Spinal cord (tissue), 10 donors: ENCODE results near the gene TARS2. TPM values are rescaled to one million over a fixed set of nuclear protein-coding genes. Genes with fewer than 3 reads are reported as not detected.

Source experiments
- DNase-seq, 6 donors: peaks; one replicate each; pipeline versions ENCODE4 v3.0.0 to v3.0.0-alpha.2; 2013 to 2015; ENCODE audit warnings: low spot score in 6 of 6, low read depth in 4 of 6
- H3K27ac ChIP-seq: one replicate; pipeline ENCODE4 v1.5.1; 2013; ENCODE audit warnings: low read depth, low read length, control low read depth
- H3K27me3 ChIP-seq: one replicate; pipeline ENCODE4 v1.6.1; 2013; ENCODE audit warnings: low read length; ENCODE audit not compliant: control insufficient read depth, insufficient read depth
- H3K36me3 ChIP-seq: one replicate; pipeline ENCODE4 v1.6.1; 2013; ENCODE audit warnings: low read length; ENCODE audit not compliant: control insufficient read depth, insufficient read depth
- H3K4me1 ChIP-seq: one replicate; pipeline ENCODE4 v1.6.1; 2013; ENCODE audit warnings: low read length; ENCODE audit not compliant: control insufficient read depth, insufficient read depth
- H3K4me3 ChIP-seq: one replicate; pipeline ENCODE4 v1.5.1; 2013; ENCODE audit warnings: low read depth, low read length, control low read depth
- H3K9me3 ChIP-seq: one replicate; pipeline ENCODE4 v1.6.1; 2013; ENCODE audit warnings: low read length; ENCODE audit not compliant: control insufficient read depth, insufficient read depth
- WGBS: methylation state at CpG from one replicate; pipeline ENCODE4 v1.1.5; 2013; ENCODE audit warnings: missing lambda C conversion rate; ENCODE audit not compliant: insufficient coverage; 5-methylcytosine and 5-hydroxymethylcytosine counted together
- polyA plus RNA-seq, 2 donors: library from polyadenylated mRNA; unstranded; fragments of 120-200 nt; gene quantifications; one replicate each; pipeline ENCODE4 v1.2.1, GENCODE V29; 2013; ENCODE audit not compliant: insufficient read length in 2 of 2
- small RNA-seq: library from RNA; depleted of rRNA; stranded (forward); fragments of <200 nt; gene quantifications from one replicate; pipeline ENCODE3, GENCODE V24; 2014; ENCODE audit warnings: low replicate concordance
- total RNA-seq, 2 donors: library from RNA; depleted of rRNA in 1 of 2; stranded (reverse); fragments of 120-200 nt in 1 of 2; fragments of >200 nt in 1 of 2; gene quantifications; one replicate each; pipeline versions ENCODE4 v1.2.3 to v1.2.4, GENCODE V29; 2013 to 2014
- donor health status: healthy.

Gene TARS2
- total and polyA plus RNA-seq, 4 donors: 22.7 to 45.9 (median 27.9) TPM

DNA sequence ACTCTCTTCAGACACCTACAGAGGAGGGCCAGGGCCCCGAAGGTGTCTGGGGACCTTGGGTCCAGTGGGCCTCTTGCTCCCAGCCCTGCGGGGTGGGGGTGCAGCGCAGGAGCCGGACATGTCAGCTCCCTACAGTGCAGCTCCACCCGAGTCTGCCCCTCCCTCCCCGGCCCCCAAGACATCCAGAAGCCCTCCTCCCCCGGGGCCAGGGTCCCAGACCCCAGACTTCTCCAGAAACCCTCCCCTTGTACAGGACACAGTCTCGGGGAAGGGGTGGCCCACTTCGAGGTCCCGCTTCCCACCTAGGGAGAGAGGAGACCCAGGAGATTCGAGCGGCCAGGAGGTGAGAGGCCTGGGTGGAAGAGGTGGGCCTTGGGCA is 65.7 kb downstream of the TARS2 start:
- no peak for DNase-seq
- no peaks in the 10 kb centered on the region for H3K9me3 ChIP-seq
- H3K36me3 ChIP-seq: peaks cover 39% of the 10 kb centered on the region
- H3K4me3 ChIP-seq: no peak overlapping the region
- 81% methylated on average over 10 of the region's 12 CpGs for WGBS
- H3K27ac ChIP-seq: peak overlapping the region; percentile 25
- peaks cover 8% of the 10 kb centered on the region for H3K27me3 ChIP-seq
- peaks cover 37% of the 10 kb centered on the region for H3K4me1 ChIP-seq

GRCh38 chr1:150553392-150554085 is 66.3 kb downstream of the TARS2 start:
- no peaks in the 10 kb centered on the region for H3K9me3 ChIP-seq
- peaks cover 5% of the 10 kb centered on the region for H3K27me3 ChIP-seq
- no peak for DNase-seq
- peaks cover 46% of the 10 kb centered on the region for H3K36me3 ChIP-seq
- peaks cover 36% of the 10 kb centered on the region for H3K4me1 ChIP-seq
- H3K4me3 ChIP-seq: no peak overlapping the region
- no peak overlapping the region for H3K27ac ChIP-seq
- 88% methylated on average over 21 of the region's 23 CpGs for WGBS

DNA sequence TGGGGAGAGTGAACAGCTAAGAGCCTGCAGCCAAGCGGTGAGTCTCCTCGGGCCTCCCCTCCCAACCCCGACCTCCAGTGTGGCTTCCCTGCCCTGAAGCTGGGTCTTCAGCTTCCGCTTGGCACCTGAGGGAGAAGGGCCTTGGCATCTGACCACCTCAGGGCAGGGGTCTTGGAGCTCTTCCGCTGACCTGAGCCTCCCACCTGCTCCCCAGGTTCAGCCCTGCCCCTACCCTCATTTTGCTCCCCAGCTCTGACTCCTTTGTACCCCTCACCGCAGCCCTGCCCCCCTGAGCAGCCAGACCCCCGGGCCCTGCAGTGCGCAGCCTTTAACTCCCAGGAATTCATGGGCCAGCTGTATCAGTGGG is 66.8 kb downstream of the TARS2 start:
- 89% methylated on average over 5 of the region's 8 CpGs for WGBS
- DNase-seq: no peak
- Histone ChIP-seq H3K4me3 (no peak overlapping the region), H3K4me1 (peaks cover 36% of the 10 kb centered on the region), H3K36me3 (peaks cover 51% of the 10 kb centered on the region), H3K27me3 (peaks cover 3% of the 10 kb centered on the region), H3K27ac (no peak overlapping the region), H3K9me3 (no peaks in the 10 kb centered on the region)

DNA sequence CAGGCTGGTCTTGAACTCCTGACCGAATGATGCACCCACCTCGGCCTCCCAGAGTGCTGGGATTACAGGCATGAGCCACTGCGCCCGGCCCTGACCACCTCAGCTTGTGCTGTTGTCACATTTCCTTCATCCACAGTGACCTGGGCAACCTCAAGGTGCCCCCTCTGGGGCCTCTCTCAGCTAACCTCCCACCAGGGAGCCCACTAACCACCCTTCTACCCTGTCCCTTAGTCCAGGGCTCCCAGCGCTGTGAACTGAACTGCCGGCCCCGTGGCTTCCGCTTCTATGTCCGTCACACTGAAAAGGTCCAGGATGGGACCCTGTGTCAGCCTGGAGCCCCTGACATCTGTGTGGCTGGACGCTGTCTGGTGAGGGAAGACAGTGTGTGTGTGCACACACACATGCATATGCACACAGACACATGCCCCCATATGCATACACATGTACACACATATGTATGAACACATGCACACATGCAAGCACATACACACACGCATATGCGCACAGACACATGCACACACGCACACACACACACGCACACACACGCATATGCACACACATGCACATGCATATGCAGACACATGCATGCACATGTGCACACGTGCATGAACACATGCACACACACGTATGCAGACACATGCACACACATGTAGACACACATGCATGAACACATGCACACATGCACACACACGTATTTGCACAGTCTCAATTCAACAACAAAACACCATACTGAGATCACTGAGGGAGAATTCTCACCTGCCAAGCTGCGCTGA is 68.2 kb downstream of the TARS2 start:
- H3K4me1 ChIP-seq: peaks cover 39% of the 10 kb centered on the region
- H3K27ac ChIP-seq: no peak overlapping the region
- peaks cover 58% of the 10 kb centered on the region for H3K36me3 ChIP-seq
- no peaks in the 10 kb centered on the region for H3K27me3 ChIP-seq
- H3K9me3 ChIP-seq: no peaks in the 10 kb centered on the region
- DNase-seq: no peak
- H3K4me3 ChIP-seq: no peak overlapping the region
- WGBS: 91% methylated on average over 12 of the region's 19 CpGs

GRCh38 chr1:150555971-150556865 is 69.0 kb downstream of the TARS2 start:
- no peaks in the 10 kb centered on the region for H3K9me3 ChIP-seq
- no peak overlapping the region for H3K27ac ChIP-seq
- H3K36me3 ChIP-seq: peaks cover 58% of the 10 kb centered on the region
- 62% methylated on average over 19 of the region's 26 CpGs for WGBS
- no peak for DNase-seq
- no peaks in the 10 kb centered on the region for H3K27me3 ChIP-seq
- H3K4me1 ChIP-seq: peaks cover 43% of the 10 kb centered on the region
- no peak overlapping the region for H3K4me3 ChIP-seq

DNA sequence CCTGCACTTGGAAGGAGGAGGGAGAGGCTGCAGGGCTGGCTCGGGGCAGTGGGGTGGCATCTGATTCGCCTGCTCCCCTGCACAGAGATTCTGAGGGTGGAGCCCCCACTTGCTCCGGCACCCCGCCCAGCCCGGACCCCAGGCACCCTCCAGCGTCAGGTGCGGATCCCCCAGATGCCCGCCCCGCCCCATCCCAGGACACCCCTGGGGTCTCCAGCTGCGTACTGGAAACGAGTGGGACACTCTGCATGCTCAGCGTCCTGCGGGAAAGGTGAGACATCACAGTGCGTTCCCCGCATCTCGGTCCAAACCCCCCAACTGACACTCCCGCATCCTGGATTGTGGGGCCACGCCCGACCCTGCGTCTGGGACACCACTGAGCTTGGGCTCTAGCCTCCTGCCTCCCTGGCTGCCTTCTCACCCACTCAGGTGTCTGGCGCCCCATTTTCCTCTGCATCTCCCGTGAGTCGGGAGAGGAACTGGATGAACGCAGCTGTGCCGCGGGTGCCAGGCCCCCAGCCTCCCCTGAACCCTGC is 69.9 kb downstream of the TARS2 start:
- Histone ChIP-seq H3K27me3 (no peaks in the 10 kb centered on the region), H3K4me1 (peaks cover 48% of the 10 kb centered on the region), H3K9me3 (no peaks in the 10 kb centered on the region), H3K27ac (no peak overlapping the region), H3K36me3 (peaks cover 58% of the 10 kb centered on the region), H3K4me3 (no peak overlapping the region)
- 89% methylated on average over 20 of the region's 26 CpGs for WGBS
- DNase-seq: no peak

Small RNA genes lying within 50 kb of the gene (small RNA-seq; reads per million reads assigned to genes)
- not detected for gene MIR4257

Other genes with a start within 250 kb of the TARS2 start
- gene CA14, start 229.6 kb upstream of the TARS2 start, total RNA-seq: 10 to 100 TPM; 11.1 to 33.7 TPM
- 10 to 100 TPM; 41.5 to 55.1 TPM for gene CA14, start 229.6 kb upstream of the TARS2 start, polyA plus RNA-seq
- 100 to 1,000 TPM in 1 of 2 donors, 10 to 100 TPM in 1; 63.1 to 121 TPM for gene APH1A, start 218.4 kb upstream of the TARS2 start, total RNA-seq
- gene APH1A, start 218.4 kb upstream of the TARS2 start, polyA plus RNA-seq: 100 to 1,000 TPM; 156 TPM
- gene C1orf54, start 214.6 kb upstream of the TARS2 start, total RNA-seq: 10 to 100 TPM; 51.5 to 86.9 TPM
- gene C1orf54, start 214.6 kb upstream of the TARS2 start, polyA plus RNA-seq: 10 to 100 TPM; 32.5 to 38.3 TPM
- gene CIART, start 204.9 kb upstream of the TARS2 start, total RNA-seq: 10 to 100 TPM in 1 of 2 donors, 1 to 10 TPM in 1; 4.3 to 14.7 TPM
- gene CIART, start 204.9 kb upstream of the TARS2 start, polyA plus RNA-seq: 10 to 100 TPM; 11.0 to 14.1 TPM
- gene MRPS21, start 193.6 kb upstream of the TARS2 start, total RNA-seq: 100 to 1,000 TPM in 1 of 2 donors, 10 to 100 TPM in 1; 51.6 to 111 TPM
- gene MRPS21, start 193.6 kb upstream of the TARS2 start, polyA plus RNA-seq: 10 to 100 TPM; 87.4 to 97.5 TPM
- gene PRPF3, start 165.9 kb upstream of the TARS2 start, total RNA-seq: 10 to 100 TPM; 39.0 to 77.2 TPM
- 10 to 100 TPM; 52.8 to 86.8 TPM for gene PRPF3, start 165.9 kb upstream of the TARS2 start, polyA plus RNA-seq
- gene RPRD2, start 123.3 kb upstream of the TARS2 start, total RNA-seq: 10 to 100 TPM; 17.0 to 23.7 TPM
- 10 to 100 TPM; 33.9 to 35.9 TPM for gene RPRD2, start 123.3 kb upstream of the TARS2 start, polyA plus RNA-seq
- 1 to 10 TPM; 2.1 to 9.2 TPM for gene ECM1, start 20.7 kb downstream of the TARS2 start, total RNA-seq
- 10 to 100 TPM; 16.3 to 20.4 TPM for gene ECM1, start 20.7 kb downstream of the TARS2 start, polyA plus RNA-seq
- gene FALEC, start 28.3 kb downstream of the TARS2 start, total RNA-seq: 1 to 10 TPM in 1 of 2 donors, not detected in 1; 1.2 TPM
- gene FALEC, start 28.3 kb downstream of the TARS2 start, polyA plus RNA-seq: 1 to 10 TPM; 1.4 to 1.6 TPM
- gene ADAMTSL4, start 62.0 kb downstream of the TARS2 start, total RNA-seq: 10 to 100 TPM in 1 of 2 donors, 1 to 10 TPM in 1; 7.7 to 13.1 TPM
- gene ADAMTSL4, start 62.0 kb downstream of the TARS2 start, polyA plus RNA-seq: 10 to 100 TPM in 1 of 2 donors, 1 to 10 TPM in 1; 2.6 to 19.1 TPM
- gene MCL1, start 92.2 kb downstream of the TARS2 start, total RNA-seq: 100 to 1,000 TPM; 144 to 185 TPM
- 100 to 1,000 TPM; 115 TPM for gene MCL1, start 92.2 kb downstream of the TARS2 start, polyA plus RNA-seq
- 100 to 1,000 TPM; 120 to 146 TPM for gene ENSA, start 142.2 kb downstream of the TARS2 start, total RNA-seq
- gene ENSA, start 142.2 kb downstream of the TARS2 start, polyA plus RNA-seq: 100 to 1,000 TPM; 179 to 212 TPM
- 10 to 100 TPM; 14.5 to 17.2 TPM for gene GOLPH3L, start 209.7 kb downstream of the TARS2 start, total RNA-seq
- 10 to 100 TPM; 17.8 to 17.9 TPM for gene GOLPH3L, start 209.7 kb downstream of the TARS2 start, polyA plus RNA-seq
- 1 to 10 TPM in 1 of 2 donors, under 1 TPM in 1; 0.77 to 2.7 TPM for gene HORMAD1, start 233.5 kb downstream of the TARS2 start, total RNA-seq
- gene HORMAD1, start 233.5 kb downstream of the TARS2 start, polyA plus RNA-seq: under 1 TPM in 1 of 2 donors, not detected in 1; 0.21 TPM